IPS-NIHi7 (cell line): Measurements from ENCODE around the gene JDP2.
A peak's percentile ranks its signal among the peaks of the same experiment; 100 is the strongest.

Experiments used
- DNase-seq: peaks from one replicate; pipeline ENCODE4 v3.0.0; 2012; ENCODE audit warnings: mixed read lengths; ENCODE audit errors: extremely low spot score

Gene JDP2

DNA sequence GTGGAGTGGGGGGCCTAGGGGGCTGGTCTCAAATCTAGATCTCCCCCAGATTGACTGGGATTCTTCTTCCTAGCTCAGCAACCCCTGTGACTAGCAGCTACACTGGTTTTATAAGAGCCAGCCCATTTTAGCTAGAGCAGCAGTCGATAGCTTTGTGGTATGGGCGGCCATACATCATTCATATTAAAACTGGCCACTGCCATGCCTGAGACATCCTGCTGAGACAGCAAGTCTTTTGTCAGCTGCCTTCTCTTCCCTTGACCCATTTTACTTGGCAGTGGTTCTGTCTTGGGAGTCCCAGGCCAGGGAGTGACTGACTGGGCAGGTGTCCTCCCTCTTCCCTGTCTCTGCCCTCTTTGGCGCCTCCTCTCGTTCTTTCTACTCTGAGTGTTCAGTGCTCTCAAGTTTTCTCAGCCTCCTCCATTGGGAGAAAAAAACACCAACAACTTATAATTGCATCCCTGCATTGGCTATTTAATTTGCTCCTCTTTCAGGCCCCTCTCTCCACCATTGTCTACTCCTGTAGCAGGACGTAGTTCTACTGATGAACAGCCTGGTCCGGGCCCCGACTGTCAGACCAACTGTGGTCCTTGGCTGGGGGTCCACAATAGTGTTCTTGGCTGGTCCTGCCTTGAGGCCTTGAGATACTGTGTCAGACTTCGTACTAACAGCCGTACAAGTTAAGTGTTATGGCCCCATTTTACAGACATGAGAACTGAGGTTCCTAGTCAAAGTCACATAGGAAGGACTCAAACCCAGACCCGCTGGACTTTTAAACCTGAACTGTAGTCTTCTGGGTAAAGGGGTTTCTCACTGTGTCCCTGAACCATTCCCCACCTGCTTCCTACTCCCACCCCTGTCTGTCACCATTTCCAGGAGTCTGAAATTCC lies 18.3 kb upstream of the JDP2 start:
- DNase-seq: no peak

DNA sequence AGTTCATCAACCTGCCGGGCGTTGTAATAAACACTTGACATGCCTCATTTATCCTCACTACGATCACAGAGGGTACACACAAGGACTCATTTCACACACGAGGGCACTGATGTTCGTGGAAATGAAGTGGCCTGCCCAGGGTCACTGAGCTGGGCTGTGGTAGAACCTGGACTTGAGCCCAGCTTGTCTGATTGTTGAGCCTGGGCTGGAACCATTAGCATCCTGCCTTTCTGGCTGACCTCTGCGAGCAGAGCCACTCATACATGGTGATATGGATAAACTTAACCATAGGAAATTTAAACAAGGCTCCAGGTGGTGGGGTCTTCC lies 16.6 kb upstream of the JDP2 start:
- DNase-seq: no peak

DNA sequence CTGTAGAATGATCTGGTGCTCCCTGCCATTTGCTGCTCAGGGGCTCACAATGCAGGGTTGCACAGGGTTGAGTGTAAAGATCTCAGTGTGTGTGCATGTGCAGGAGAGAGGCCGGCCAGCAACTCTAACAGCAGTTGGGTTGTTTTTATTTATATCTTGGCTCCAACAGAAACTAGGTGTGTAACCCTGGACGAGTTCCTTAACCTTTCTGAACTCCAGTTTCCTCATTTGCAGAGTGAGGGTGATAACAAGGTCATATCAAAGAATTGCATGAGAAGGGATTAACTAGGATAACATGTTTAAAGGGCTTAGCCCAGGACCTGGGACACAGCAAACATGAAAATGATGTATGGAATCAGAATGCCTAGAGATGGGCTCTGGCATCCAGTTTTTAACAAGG lies 14.8 kb upstream of the JDP2 start:
- DNase-seq: no peak

GRCh38 chr14:75417674-75418073 lies 10.1 kb upstream of the JDP2 start:
- DNase-seq: no peak

- DNase-seq: peak; percentile 90
Observed at GRCh38 chr14:75418850-75419768, 8.7 kb upstream of the JDP2 start.

GRCh38 chr14:75422169-75422568 lies 5.7 kb upstream of the JDP2 start:
- no peak for DNase-seq

- DNase-seq: no peak
Observed at GRCh38 chr14:75424496-75424895, 3.3 kb upstream of the JDP2 start.

DNA sequence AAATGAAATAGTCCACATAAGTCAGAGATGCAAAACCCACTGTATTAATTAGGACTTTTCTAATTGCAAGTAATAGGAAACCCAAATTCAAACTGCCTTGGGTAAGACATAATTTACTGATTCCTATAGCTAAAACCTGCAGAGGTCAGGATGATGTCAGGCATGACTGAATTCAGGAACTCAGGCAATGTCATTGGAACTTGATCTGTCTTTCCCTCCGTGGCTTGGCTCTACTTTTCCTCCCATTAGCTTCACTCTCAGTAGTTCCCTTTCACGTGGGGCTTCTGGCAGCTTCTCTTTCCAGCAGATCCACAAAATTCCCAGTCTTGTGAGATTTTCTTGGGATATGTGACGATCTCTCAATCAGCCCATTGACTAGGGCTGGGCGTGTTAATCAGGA lies 2.4 kb upstream of the JDP2 start:
- DNase-seq: no peak

DNA sequence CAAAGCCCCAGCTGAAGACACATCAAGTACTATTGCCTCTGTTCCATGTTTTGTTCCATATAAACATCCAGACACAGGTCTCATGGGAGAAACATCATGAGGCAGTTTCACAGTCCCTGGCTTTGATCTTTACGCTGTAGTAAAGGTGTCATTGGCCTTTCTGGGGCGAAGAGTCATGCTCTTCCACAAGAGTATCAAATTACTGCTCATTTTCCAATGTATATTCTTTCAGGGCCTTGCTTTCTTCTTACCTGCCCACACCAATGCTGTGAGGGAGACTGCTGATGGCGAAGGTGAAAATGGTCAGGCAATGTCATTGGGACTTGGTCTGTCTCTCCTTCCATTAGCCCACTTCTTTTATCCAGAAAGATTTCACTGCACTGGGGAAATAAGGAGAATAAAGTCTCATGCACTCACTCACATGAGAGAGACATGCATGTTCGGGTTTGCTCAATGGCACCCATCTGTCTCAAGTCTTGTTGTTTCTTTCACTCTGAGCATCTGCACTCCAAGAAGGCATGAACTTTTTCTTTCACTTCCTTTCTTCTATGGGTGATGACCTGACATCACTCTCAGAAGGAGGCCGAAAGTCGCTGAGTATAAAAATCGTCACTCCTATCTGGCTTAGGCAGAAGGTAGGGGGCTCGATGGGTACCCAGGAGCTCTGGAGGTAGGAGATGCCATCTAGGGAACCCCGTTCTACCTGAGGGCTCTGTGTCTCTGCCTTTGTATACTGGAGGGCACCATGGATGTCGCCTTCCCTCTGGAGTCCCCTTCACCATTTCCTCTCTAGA lies 1.3 kb upstream of the JDP2 start:
- DNase-seq: no peak

GRCh38 chr14:75427126-75427481 lies 718 bp upstream of the JDP2 start:
- no peak for DNase-seq

DNA sequence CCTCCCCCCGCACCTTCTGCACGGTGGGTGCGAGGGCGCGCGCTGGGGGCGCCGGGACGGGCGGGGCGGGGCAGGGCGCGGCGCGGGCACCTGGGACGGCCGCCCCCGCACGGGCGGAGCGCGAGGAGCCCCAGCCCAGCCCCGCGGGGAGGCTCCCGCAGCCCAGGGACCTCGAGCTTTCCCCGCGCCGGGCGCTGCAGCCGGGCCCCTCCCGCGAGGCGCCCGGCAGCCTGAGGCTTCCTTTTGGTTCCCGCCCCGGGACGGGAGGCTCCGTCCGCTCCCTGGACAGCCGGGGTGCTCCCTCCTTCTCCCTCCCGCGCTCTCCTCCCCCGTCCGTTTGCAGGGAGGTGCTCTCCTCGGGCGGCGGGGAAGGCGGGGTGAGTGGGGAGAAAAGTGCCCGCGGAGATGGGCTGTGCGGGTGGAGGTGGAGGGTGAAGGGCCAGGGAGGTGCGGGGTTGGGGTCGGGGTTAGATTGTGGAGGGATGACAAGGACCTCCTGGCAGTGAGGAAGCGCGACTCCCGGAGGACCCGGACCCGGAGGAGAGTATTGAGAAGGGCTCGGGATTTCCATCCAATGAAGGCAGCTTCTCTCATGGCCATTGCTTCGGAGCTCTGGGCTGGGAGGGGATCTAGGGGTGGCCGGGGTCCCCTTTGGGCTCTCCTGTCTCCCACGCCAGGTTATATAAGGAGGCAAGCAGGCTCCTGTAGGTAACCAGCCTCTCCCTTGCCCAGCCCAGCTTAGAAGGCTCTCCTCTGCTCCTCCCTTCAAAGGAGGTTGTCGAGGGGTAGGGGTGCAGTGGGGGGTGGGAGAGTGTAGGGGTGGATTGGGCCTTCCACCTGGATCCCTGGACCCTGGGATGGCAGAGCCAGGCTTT lies 645 bp downstream of the JDP2 start:
- peak; percentile 31 for DNase-seq

DNA sequence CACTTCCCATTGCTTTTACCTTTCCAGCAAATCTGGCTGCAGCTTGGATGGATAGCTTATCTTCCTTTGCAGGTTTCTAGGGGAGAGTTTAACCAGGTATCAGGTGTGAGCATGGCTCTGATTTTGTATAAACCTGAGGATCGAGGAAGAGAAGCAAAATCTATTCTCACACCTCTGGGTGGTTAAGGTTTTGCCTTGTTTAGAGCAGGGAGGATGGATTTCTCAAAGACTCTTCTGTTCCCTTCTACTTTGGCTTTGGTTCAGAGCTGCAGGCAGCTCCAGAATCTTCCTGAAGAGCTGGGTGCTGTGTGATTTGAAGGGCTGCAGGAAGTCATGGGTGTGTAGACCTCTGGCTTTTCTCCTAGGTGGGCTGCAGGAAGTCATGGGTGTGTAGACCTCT lies 1.7 kb downstream of the JDP2 start:
- no peak for DNase-seq

GRCh38 chr14:75430116-75430515 lies 2.3 kb downstream of the JDP2 start:
- DNase-seq: no peak

DNA sequence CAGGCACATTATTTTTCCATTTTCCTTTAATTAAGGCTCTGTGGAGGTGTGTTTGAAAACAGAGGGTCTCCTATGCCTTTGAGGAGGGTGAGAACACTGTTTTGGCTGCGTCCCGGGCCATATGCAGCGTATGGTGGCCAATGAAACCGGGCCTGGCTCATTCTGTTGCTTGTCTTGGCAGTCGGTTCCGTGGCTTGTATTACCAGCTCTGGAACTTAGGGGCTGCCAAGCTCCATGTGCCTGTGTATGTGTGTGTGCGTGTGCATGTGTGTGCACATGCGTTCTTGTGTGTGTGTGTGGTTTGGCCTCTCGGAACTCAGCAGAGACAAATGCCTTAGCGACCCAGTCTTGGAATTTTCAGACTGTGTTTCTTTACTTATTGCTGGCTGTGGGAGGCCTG lies 2.7 kb downstream of the JDP2 start:
- DNase-seq: no peak

DNA sequence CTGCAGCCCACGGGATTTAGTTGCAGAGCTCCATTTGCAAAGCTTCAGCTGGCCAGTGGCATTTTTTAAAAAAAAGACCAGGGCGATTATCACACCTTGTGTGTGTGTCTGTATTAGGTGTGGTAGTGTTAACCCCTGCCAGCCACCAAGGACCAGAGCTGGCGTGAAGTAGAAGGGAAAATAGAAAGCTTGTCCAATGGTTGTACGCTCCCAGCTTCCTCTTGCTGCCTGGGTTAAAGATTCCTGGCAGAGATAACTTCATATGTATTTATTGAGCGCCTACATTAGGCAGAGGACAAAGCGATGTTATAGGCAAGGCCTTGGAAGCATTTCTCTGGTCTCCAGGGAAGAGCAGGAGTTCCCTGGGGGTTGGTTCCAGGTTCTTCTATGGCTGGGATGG lies 3.2 kb downstream of the JDP2 start:
- no peak for DNase-seq

DNA sequence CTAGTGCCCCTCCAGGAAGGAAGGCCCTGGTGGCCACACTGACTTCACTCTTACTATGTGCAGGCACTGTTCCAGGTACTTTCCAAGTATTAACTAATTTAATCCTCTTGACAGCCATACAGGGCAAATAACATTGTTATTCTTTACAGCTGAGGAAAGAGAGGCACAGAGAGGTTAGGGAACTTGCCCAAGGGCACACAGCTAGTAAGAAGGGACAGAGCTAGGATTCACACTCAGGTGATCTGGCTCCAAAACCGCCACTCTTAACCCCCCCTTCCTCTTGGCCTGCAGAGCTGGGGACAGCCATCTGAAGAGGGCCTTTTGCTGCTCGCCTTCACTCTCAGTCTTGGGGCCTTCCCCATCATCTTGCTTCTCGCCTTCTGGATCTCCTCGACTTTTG lies 4.0 kb downstream of the JDP2 start:
- no peak for DNase-seq

DNA sequence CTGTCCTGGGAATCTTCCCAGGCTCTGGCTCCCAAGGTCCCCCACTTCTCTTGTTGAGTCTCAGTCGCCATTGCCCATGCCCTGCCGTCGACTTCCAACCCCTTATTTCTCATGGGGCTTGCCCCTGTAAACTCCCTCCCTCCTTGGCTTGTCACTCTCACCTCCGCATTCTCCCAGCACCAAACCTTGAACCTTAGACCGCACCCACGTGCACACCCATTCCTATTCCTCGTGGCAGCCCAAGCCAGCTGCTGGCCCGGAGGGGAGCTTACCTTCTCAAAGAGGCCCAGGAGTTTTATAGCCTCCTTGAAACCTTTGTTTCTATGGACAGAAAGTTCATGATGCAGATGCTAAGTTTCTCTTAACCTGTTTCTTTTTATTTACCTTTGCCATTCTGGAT lies 4.6 kb downstream of the JDP2 start:
- no peak for DNase-seq

GRCh38 chr14:75433631-75434071 lies 5.8 kb downstream of the JDP2 start:
- DNase-seq: no peak

DNA sequence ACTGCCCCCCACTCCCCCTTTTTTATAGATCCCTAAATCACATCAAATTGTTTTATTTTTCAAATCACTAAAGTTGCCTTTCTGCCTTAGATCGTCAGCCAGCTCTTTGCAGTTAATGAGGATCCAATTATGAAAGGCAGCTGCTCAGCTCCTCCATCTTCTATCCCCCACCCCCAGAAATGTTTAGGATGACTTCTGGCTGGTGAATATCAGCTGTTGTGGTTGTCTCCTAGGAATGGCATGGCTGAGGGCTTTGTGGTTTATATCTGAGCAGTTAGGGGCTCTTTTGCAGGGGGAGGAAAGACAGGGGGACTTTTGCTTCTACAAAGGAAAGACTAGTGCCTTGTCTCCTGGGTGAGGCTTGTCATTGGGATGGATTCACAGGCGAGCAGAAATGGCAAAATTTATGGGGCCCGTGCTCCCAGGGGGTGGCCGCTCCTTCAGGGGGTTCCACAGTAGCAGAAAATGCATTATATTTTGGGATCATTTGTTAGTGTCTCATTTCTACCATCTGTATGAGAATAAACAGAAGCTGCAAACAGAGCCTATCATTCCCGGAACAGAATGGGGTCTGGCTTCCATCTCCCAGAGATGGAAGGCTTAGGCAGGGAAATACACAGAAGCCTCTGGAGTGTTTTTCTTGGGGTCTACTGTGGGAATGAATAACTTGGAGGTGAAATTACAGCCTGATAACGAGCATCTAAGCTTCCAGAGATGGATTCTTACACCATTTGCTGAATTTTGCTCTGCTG lies 6.5 kb downstream of the JDP2 start:
- no peak for DNase-seq

DNA sequence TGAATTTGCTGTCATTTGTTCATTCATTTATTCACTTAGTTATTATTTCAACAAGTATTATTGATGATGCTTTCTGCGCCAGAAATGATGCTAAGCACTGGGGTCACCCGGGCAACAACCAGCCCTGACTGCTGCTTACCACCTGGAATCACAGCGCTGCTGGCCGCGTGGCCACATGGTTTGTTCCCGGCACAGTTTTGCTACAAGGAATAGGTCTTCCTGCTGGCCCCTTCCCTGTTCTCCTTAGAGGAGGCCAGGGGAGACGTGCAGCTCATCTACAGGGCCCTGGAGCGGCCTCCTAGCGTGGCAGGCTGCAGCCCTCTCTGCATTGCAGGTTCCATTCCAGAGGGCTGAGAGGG lies 7.0 kb downstream of the JDP2 start:
- DNase-seq: no peak

DNA sequence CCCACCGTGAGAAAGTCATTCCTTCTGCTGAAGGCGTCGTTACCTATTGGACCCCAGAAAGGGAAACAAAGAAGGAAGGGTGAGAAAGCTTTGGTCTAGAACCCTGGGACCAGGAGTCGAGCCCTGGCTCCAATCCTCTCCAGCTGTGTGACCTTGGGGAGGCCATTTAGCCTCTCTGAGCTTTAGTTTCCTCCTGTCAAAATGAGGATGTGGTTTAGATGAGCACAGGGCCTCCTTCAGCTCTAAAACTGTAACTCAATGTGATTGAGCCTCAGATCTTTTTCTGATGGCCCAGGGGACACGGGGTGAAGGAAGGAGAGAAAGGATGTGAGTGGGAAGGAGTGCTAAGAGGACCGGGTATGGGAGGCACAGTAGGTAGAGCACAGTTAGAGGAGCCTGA lies 7.7 kb downstream of the JDP2 start:
- no peak for DNase-seq
